Measurements from ENCODE around the gene MAP4K5. TPM values are rescaled to one million over a fixed set of nuclear protein-coding genes. Genes with fewer than 3 reads are reported as not detected.

MAP4K5 gene
- total RNA-seq, 1 experiment from 2014 or later = 42.8 TPM

DNA sequence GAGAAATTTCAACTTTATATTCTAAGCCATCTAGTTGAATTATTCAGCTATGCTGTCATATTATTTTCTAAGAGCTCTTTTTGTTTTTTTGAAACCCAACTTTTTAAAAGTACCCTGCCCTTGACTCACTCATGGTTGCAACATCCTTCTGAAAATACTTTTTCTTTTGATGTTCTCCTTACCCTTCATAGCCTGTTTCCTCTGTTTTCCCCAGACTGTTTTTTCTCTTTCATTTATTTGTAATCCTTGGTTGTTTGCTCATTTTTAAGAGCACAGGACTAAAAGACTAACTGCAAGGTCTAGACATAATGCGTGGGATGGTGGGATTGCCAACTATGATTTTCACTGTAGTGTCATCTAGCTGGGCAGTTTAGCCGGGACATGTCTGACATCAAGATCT is 114.5 kb downstream of the MAP4K5 start (continued):
- TF ChIP-seq CBFB (CRISPR knock-in tag; IDR thresholded peaks at IDR 0.05; ENCODE audit: low read depth) = no peak
- no peak for TF ChIP-seq ZNF396 (CRISPR knock-in tag; IDR thresholded peaks at IDR 0.05; ENCODE audit: borderline replicate concordance)
- no peak for TF ChIP-seq HMGXB4 (CRISPR knock-in tag; IDR thresholded peaks at IDR 0.05)
- TF ChIP-seq, protein P1, sequence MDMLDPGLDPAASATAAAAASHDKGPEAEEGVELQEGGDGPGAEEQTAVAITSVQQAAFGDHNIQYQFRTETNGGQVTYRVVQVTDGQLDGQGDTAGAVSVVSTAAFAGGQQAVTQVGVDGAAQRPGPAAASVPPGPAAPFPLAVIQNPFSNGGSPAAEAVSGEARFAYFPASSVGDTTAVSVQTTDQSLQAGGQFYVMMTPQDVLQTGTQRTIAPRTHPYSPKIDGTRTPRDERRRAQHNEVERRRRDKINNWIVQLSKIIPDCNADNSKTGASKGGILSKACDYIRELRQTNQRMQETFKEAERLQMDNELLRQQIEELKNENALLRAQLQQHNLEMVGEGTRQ (CRISPR knock-in tag; IDR thresholded peaks at IDR 0.05) = no peak
- no peak for TF ChIP-seq ETV6 (CRISPR knock-in tag; IDR thresholded peaks at IDR 0.05)
- TF ChIP-seq ZMAT4 (CRISPR knock-in tag; IDR thresholded peaks at IDR 0.05) = no peak
- TF ChIP-seq ATF6 (CRISPR knock-in tag; IDR thresholded peaks at IDR 0.05) = no peak
- TF ChIP-seq TCF7 (CRISPR knock-in tag; IDR thresholded peaks at IDR 0.05; ENCODE audit: low read depth) = no peak
- TF ChIP-seq OVOL2 (CRISPR knock-in tag; IDR thresholded peaks at IDR 0.05; ENCODE audit: borderline replicate concordance) = no peak
- TF ChIP-seq TEAD4 (CRISPR knock-in tag; IDR thresholded peaks at IDR 0.05) = no peak
- TF ChIP-seq ESRRA (CRISPR knock-in tag; IDR thresholded peaks at IDR 0.05; ENCODE audit: borderline replicate concordance) = no peak
- no peak for TF ChIP-seq ZNF416 (CRISPR knock-in tag; IDR thresholded peaks at IDR 0.05)
- no peak for TF ChIP-seq ZNF281 (CRISPR knock-in tag; IDR thresholded peaks at IDR 0.05)

GRCh38 chr14:50410921-50411320 is 121.4 kb downstream of the MAP4K5 start:
- peaks cover 16% of the 10 kb centered on the region for H3K9me3 Mint-ChIP-seq
- H3K27ac Mint-ChIP-seq = no peak overlapping the region
- no peaks in the 10 kb centered on the region; the same call in 1 of the 2 replicates for H3K27me3 Mint-ChIP-seq (ENCODE audit: low read depth)
- ATAC-seq = 0 out of 2 replicates have a peak, but pooled peaks have one; percentile 18
- no peak overlapping the region for H3K4me3 Mint-ChIP-seq
- peaks cover 7% of the 10 kb centered on the region for H3K36me3 Mint-ChIP-seq
- ChIA-PET POLR2A (no interaction called here), CTCF (interaction anchor here (0.5 to 2.0 kb wide), 3 partner anchors 14 to 90 kb away, joined by 3 to 4 read pairs (median 3); partner anchors contain the start of gene CDKL1)
- H3K4me1 Mint-ChIP-seq = peaks cover 6% of the 10 kb centered on the region; the same call in 1 of the 2 replicates
- no peak for DNase-seq (ENCODE audit: low spot score)
- no peak for TF ChIP-seq ARID4B (CRISPR knock-in tag; IDR thresholded peaks at IDR 0.05; ENCODE audit: borderline replicate concordance)
- TF ChIP-seq ZMAT4 (CRISPR knock-in tag; IDR thresholded peaks at IDR 0.05) = no peak
- TF ChIP-seq AR (CRISPR knock-in tag; IDR thresholded peaks at IDR 0.05) = no peak
- no peak for TF ChIP-seq RELA (CRISPR knock-in tag; IDR thresholded peaks at IDR 0.05; ENCODE audit: borderline replicate concordance)
- no peak for TF ChIP-seq NR1H2 (CRISPR knock-in tag; IDR thresholded peaks at IDR 0.05)
- TF ChIP-seq ELF4 (CRISPR knock-in tag; IDR thresholded peaks at IDR 0.05; ENCODE audit: low read depth) = no peak
- TF ChIP-seq MYBL2 (CRISPR knock-in tag; IDR thresholded peaks at IDR 0.05) = no peak
